ENCODE data around the gene TMUB2.

TMUB2 gene

DNA sequence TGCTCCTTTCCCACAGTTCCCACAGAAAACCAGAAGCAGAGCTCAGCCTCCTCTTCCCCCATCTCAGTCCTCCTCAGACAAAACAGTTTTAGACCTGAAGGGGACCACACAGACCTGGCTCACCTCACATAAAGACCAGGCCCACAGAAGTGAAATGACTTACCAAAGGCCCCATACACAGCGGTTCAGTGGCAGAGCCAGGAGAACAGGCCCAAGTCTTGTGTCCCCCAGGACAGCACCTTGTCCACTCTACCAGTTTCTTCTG, 27.4 kb downstream of the TMUB2 start:
- TF ChIP-seq, protein P1, sequence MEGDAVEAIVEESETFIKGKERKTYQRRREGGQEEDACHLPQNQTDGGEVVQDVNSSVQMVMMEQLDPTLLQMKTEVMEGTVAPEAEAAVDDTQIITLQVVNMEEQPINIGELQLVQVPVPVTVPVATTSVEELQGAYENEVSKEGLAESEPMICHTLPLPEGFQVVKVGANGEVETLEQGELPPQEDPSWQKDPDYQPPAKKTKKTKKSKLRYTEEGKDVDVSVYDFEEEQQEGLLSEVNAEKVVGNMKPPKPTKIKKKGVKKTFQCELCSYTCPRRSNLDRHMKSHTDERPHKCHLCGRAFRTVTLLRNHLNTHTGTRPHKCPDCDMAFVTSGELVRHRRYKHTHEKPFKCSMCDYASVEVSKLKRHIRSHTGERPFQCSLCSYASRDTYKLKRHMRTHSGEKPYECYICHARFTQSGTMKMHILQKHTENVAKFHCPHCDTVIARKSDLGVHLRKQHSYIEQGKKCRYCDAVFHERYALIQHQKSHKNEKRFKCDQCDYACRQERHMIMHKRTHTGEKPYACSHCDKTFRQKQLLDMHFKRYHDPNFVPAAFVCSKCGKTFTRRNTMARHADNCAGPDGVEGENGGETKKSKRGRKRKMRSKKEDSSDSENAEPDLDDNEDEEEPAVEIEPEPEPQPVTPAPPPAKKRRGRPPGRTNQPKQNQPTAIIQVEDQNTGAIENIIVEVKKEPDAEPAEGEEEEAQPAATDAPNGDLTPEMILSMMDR (IDR thresholded peaks at IDR 0.05; ENCODE audit: insufficient read depth, low read depth, low read length, missing control alignments), result no peak
- peak; percentile 1 for DNase-seq (ENCODE audit: low read depth)
- no peak overlapping the region for H3K4me3 ChIP-seq (ENCODE audit: low read depth, low read length)

DNA sequence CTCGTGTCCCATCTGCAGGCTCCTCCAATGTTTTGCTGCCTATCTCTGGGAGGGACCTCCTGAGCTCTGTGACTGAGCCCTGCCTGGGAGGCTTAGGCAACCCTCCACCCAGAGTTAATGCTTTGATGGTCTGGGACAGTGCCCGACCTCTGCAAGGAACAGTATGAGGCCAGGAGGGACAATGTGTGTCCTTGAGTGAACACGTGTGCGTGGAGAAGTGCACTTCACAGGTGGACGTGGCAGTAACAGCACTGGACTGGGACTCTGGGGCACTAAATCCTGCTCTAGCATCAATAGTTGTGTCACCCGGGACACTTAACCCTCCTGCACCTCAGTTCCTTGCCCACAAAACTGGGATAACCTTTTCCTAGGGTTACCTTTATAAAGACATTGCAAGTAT, 28.1 kb downstream of the TMUB2 start:
- H3K4me3 ChIP-seq (ENCODE audit: low read depth, low read length), result no peak overlapping the region
- DNase-seq (ENCODE audit: low read depth), result no peak
- TF ChIP-seq, protein P1 (IDR thresholded peaks at IDR 0.05; ENCODE audit: insufficient read depth, low read depth, low read length, missing control alignments), result no peak

GRCh38 chr17:44216173-44216572, 29.4 kb downstream of the TMUB2 start:
- TF ChIP-seq, protein P1 (IDR thresholded peaks at IDR 0.05; ENCODE audit: insufficient read depth, low read depth, low read length, missing control alignments), result no peak
- peak overlapping the region; percentile 87 for H3K4me3 ChIP-seq (ENCODE audit: low read depth, low read length)
- DNase-seq (ENCODE audit: low read depth), result peak; percentile 81

- DNase-seq (ENCODE audit: low read depth), result no peak
- peak overlapping the region; percentile 87 for H3K4me3 ChIP-seq (ENCODE audit: low read depth, low read length)
- TF ChIP-seq, protein P1 (IDR thresholded peaks at IDR 0.05; ENCODE audit: insufficient read depth, low read depth, low read length, missing control alignments), result no peak
These were observed 29.9 kb downstream of the TMUB2 start for GRCh38 chr17:44216694-44217093.

DNA sequence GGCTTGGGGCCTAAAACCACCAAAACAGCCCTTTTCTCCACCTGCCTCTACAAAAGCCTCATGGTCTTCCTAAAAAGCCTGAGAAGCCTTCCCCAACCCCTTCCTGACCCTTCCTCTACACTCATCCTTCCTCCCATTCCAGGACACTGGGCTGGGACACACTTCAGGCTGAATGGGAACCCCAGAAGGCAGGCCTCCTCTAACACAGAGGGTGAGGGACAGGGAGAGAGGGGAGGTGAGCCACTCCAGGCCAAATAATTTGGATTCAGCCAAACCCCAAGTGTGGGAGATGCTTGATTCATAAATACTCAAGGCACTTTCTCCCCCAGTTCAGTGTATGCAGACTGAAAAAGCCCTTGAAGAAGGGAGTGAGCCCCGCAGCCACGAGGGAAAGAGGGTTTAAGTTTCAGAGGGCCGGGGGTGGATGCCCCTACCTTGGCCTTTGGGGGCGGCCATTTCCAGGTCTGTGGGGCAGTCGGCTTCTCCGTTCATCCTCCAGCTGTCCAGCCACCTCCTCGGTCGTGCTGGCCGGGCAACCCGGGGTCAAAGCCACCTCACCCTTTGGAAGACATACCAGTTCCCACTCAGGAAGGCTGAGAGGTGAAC, 31.1 kb downstream of the TMUB2 start:
- H3K4me3 ChIP-seq (ENCODE audit: low read depth, low read length), result peak overlapping the region; percentile 87
- no peak for DNase-seq (ENCODE audit: low read depth)
- TF ChIP-seq, protein P1 (IDR thresholded peaks at IDR 0.05; ENCODE audit: insufficient read depth, low read depth, low read length, missing control alignments), result no peak

DNA sequence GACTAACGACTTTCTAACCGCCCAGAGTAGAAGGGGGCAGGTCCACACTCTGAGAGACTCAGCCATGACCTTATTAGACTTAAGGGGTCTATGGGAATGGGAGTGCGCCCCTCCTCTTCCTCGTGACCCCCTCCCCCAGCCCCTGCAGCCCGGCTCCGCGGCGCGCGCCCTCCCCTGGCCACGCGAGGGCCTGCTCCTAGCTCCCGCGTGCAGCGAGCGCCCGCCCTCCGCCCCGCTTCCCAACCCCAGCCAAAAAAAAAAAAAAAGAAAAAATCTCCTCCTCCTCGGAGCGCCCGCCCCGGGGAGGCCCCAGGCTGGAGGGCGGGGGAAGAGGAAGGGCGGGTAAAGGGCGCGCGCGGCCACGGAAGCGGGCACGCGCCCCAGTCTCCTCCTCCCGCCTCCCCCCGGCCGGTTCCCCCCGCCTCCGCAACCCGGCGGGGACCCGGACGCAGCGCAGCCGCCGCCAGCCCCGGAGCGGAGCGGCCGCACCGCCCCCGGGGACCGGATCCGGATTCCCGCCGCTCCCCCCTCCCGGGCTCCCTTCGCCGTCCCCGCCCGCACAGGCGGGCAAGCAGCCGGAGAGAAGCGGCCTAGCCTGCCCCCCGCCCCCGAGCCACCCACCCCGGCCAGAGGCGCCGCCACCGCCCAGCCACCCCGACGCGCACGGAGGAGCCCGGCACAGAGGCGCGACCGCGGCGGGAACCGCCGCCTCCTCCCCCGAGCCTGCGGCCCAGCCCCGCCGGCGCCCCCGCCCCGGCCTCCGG, 31.8 kb downstream of the TMUB2 start:
- H3K4me3 ChIP-seq (ENCODE audit: low read depth, low read length), result peak overlapping the region; percentile 87
- TF ChIP-seq, protein P1 (IDR thresholded peaks at IDR 0.05; ENCODE audit: insufficient read depth, low read depth, low read length, missing control alignments), result peak; percentile 70
- peak; percentile 96 for DNase-seq (ENCODE audit: low read depth)
